Activated T-helper 1 cell treated with Interleukin-2 at 50 U/mL for 16 hours (primary cell): ENCODE measurements around the gene PRKACA.

Source experiments
- DNase-seq: peaks from one replicate; pipeline ENCODE4 v3.0.0-alpha.2; 2020; ENCODE audit warnings: low read depth

The PRKACA gene

GRCh38 chr19:14116918-14117578, 514 bp downstream of the PRKACA start:
- peak; percentile 9 for DNase-seq

DNA sequence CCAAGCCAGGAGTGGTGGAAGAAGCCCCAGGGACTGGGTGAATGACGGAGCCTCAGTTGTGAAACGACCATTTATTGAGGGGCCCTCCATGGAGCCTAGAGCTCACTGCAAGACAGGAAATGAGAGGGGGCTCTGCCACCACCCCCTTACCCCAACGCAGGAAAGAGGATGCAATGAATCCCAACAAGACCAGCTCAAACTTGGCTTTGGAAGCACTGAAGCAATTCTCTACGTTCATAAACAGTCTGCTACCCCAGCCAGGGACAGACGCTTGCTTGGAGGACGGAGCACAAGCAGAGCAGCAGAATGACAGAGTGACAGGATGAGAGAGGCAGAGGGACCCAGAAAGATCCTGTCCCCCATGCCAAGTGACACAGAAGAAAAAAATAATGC, 1.0 kb downstream of the PRKACA start:
- no peak for DNase-seq

GRCh38 chr19:14115756-14116155, 1.8 kb downstream of the PRKACA start:
- no peak for DNase-seq

DNA sequence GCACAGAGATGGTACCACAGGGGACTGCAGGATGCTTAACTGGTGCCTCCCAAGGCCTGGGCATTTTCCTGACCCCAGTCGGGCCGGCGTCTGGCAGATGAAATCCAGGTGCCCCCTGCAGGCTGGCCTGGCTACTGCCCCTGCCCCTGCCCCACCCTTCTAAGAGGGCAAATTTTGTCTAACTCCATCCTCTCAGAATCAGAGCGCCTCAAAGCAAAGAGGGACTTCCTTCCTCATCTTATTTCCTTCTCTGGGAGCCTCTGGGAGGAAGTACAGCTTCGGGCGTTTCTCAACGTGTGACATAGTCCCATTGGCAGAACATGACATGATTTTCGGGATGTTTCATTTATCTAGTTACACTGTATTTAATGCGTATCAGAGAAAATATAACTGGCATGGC, 2.7 kb downstream of the PRKACA start:
- DNase-seq, result peak; percentile 10

- no peak for DNase-seq
These were observed 3.1 kb downstream of the PRKACA start for GRCh38 chr19:14114439-14114838.

GRCh38 chr19:14113762-14114414, 3.7 kb downstream of the PRKACA start:
- no peak for DNase-seq

GRCh38 chr19:14112809-14113385, 4.7 kb downstream of the PRKACA start:
- no peak for DNase-seq

DNA sequence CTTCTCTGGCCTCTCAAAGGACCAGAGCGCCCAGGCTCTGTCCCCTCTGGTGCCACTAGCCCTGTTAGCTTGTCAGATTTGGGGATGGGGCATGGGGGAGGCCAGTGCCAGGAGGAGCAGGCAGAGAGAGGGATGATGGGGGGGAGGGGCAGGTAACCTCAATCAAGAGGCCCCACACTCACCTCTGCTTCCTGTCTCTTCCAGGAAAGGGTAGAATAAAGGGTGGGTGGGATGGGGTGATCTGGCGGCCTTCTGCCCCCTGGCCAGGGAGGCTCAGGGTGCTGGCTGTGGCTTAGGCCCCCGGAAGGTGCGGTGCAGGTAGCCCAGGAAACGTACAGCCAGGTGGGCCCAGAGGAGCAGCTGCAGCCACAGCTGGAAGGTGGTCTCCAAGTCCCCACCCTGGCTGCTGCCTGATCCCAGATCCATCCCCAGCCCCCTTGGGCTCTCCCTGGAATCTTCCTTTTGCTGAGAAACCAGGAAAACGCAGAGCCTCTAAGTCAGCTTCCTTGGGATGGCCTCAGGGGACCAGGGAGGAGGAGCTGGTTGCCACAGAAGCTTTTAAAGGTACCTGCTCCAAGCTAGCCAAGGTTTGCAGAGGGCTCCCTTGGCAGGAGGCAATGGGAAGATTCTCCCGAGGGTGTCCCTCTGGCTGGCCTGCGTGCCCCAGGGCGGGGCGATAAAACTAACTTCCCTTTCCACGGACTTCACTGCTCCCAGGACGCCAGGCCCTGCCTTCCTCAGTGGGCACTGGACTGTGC, 5.3 kb downstream of the PRKACA start:
- no peak for DNase-seq

DNA sequence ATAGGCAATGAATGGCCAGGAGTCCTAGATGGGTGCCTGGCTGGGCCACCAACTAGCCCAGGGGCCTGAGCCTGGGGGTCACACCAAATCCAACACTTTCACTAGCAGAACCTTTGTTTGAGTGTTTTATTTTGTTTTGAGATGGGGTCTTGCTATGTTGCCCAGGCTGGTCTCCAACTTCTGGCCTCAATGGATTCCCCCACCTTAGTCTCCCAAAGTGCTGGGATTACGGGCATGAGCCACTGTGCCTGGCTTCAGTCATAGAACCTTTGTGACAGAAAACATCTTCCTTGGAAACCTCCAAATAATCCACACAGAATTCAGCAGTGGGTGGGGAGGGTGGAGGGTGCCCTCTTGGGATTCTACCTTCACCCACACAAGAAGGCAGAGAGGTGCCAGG, 6.1 kb downstream of the PRKACA start:
- DNase-seq, result no peak

DNA sequence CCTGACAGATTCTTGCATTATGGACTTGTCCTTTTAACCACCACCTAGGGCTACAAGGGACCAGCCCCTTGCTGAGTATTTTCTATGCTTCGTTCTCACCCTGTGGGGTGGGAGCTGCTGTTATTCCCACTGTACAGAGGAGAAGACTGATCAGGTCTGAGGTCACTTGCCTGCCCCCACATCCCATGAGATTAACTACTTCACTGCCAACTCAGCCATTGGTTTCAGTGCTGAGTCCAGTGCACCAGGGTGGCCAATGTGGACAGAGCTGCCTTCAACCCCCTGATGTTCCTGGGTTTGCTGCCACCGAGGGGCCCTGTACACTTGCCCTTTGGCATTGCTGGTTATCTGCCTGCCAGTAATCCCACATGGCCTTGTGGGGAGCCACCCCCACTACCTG, 6.9 kb downstream of the PRKACA start:
- no peak for DNase-seq

- no peak for DNase-seq
These were observed 9.7 kb downstream of the PRKACA start for GRCh38 chr19:14107581-14108461.

DNA sequence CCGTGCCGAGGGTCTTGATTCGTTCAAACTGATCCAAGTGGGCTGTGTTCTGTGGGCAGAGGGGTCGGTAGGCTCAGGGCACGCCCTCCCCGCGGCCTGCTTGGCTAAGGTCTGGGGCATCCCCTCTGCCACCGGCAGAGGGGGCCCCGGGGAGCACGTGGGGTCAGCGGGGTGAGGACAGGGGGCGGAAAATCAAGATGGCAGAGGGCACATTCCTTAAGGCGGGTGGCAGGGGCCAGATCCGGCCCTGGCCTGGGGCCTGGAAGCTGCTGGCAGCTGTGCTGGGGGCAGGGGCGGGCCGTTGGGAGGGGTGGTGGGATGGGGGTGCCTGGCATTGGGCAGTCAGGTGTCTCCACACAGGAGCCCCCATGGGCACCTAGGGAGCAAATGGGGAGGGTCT, 10.7 kb downstream of the PRKACA start:
- no peak for DNase-seq

DNA sequence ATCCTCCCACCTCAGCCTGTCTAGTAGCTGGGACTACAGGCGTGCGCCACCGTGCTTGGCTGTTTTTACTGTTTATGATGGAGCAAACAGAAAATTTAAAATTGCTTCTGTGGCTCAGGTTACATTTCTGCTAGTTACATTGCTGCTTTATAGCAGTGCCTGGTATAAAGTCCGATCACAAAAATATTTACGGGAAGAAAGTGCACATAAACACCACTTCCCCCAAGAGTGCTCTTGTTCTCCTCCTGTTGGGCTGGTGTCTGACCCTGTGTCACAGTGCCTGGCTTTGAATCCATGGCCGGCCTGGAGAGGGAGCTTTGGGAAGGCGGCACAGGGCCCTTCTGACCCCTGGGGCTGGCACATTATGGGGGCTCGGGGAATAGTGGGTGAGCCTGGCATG, 11.9 kb downstream of the PRKACA start:
- DNase-seq, result no peak

DNA sequence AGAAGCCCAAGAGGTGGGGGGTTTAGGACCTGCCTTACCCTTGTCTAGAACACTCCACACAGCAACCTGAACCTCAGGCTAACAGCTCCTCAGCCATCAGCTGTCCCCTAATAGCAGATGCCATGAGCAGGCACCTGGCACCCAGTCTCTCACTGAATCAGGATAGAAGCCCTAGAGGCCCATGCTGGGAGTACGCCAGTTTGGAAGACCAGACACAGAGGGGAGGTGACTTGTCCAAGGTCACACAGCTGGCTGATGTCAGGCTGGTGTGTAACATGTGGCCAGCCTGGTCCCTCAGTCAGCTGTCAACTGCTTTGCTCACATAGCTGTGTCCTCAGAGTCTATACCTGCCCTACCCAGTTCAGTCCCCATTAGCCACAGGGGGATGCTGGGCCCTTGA, 14.3 kb downstream of the PRKACA start:
- no peak for DNase-seq

GRCh38 chr19:14102756-14103155, 14.8 kb downstream of the PRKACA start:
- DNase-seq, result no peak

DNA sequence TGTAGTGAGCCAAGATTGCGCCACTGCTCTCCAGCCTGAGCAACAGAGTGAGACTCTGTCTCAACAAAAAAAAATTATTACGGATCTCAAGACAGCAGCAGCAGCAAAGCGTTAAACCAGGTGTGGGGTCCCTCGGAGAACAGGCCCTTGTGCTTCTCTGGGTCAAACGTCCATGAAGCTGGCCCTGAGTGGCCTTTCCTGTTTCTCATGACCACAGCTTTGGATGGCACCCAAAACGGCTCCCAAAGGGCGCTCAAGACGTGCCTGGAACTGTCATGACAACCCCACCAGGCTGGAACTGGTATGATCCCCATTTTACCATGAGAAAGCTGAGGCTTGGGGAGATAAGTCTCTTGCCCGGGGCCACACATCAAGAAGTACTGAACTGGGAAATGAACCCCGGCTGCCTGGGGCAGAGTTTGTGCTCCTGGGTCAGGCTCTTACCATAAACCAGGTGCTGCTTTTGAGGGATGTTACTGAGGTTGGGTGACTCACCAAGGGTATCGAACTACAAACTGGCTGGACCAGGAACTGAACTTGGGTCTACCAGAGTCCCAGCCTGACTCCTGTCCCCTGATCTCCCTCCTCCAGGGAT, 15.4 kb downstream of the PRKACA start:
- DNase-seq, result no peak

DNA sequence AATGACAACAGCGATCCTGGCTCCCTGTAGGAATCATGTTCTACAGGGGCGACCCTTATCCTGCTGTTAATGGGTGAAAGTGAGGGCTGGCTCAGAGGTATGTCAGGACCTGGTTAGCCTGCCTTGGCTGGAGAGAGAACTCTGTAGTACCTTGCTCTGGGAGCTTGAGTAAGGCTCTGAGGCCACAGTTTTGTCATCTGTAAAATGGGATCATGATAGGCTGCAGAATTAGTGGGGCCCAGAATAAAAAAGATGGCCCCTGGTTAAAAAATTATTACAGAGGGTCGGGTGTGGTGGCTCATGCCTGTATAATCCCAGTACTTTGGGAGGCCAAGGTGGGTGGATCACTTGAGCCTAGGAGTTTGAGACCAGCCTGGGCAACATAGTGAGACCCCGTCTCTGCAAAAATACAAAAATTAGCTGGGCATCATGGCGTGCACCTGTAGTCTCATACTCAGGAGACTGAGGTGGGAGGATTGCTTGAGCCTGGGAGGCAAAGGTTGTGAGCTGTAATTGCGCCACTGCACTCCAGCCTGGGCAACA, 16.5 kb downstream of the PRKACA start:
- DNase-seq, result no peak

- DNase-seq, result no peak
These were observed 19.9 kb downstream of the PRKACA start for GRCh38 chr19:14097532-14098151.

DNA sequence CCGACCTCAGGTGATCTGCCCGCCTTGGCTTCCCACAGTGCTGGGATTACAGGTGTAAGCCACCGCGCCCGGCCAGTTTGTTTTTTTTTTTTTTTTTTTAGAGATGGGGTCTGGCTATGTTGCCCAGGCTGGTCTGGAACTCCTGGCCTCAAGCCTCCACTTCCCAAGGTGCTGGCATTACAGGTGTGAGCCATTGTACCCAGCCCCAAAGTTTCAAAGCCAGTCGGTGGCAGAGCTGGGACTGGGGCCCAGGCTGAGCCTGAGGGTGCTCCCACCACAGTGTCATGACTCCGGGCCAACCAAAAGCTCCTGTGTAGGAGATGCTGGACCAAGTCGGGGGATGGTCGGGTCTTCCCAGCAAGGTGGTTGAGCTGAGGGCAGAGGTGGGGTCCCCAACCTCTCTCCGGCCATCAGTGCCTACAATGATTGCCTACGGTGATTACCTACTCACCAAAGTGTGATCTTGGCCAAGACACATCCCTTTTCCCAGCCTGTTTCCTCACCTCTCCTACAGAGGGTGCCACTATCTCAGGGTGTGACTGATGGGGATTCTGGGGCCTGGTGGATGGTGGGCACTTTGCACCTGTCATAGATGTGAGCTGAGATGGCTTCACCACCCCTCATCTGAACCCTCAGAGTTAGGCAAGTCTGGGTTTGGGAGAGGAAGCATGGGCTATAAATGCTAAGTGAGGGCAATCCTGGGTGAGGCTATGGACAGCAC, 21.1 kb downstream of the PRKACA start:
- no peak for DNase-seq

DNA sequence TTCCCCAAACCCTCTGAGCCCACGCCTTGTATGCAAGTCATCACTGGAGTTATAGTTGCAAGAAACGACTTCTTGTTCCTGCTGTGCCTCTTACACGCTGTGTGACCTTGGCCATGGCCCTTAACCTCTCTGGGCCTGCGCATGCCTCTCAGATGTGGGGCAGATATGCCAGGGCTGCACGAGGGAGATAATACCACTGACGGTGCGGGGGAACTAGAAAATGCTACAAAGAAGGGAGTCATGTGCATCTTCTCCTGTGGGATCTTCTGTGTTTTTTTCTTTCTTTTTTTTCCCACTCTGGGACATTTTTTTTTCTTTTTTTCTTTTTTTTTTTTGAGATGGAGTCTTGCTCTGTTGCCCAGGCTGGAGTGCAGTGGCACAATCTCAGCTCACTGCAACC, 22.7 kb downstream of the PRKACA start:
- DNase-seq, result no peak
